Measurements from ENCODE around the gene CAMK1G.

Gene CAMK1G

GRCh38 chr1:209612646-209613399 lies 29.3 kb downstream of the CAMK1G start:
- TF ChIP-seq, protein P1, sequence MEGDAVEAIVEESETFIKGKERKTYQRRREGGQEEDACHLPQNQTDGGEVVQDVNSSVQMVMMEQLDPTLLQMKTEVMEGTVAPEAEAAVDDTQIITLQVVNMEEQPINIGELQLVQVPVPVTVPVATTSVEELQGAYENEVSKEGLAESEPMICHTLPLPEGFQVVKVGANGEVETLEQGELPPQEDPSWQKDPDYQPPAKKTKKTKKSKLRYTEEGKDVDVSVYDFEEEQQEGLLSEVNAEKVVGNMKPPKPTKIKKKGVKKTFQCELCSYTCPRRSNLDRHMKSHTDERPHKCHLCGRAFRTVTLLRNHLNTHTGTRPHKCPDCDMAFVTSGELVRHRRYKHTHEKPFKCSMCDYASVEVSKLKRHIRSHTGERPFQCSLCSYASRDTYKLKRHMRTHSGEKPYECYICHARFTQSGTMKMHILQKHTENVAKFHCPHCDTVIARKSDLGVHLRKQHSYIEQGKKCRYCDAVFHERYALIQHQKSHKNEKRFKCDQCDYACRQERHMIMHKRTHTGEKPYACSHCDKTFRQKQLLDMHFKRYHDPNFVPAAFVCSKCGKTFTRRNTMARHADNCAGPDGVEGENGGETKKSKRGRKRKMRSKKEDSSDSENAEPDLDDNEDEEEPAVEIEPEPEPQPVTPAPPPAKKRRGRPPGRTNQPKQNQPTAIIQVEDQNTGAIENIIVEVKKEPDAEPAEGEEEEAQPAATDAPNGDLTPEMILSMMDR (IDR thresholded peaks at IDR 0.05): no peak
- H3K27me3 ChIP-seq: peaks cover 23% of the 10 kb centered on the region
- no peak overlapping the region for H3K27ac ChIP-seq
- H3K9me3 ChIP-seq: no peaks in the 10 kb centered on the region
- no peak overlapping the region for H3K4me3 ChIP-seq (ENCODE audit: low read depth in 1 of 2, low read length in 1 of 2)
- peaks cover 13 to 16% of the 10 kb centered on the region in 2 experiments for H3K4me1 ChIP-seq (ENCODE audit: control insufficient read depth in 1 of 2, insufficient read depth in 1 of 2, low read depth in 1 of 2, low read length in 1 of 2)
- H3K36me3 ChIP-seq: no peaks in the 10 kb centered on the region

DNA sequence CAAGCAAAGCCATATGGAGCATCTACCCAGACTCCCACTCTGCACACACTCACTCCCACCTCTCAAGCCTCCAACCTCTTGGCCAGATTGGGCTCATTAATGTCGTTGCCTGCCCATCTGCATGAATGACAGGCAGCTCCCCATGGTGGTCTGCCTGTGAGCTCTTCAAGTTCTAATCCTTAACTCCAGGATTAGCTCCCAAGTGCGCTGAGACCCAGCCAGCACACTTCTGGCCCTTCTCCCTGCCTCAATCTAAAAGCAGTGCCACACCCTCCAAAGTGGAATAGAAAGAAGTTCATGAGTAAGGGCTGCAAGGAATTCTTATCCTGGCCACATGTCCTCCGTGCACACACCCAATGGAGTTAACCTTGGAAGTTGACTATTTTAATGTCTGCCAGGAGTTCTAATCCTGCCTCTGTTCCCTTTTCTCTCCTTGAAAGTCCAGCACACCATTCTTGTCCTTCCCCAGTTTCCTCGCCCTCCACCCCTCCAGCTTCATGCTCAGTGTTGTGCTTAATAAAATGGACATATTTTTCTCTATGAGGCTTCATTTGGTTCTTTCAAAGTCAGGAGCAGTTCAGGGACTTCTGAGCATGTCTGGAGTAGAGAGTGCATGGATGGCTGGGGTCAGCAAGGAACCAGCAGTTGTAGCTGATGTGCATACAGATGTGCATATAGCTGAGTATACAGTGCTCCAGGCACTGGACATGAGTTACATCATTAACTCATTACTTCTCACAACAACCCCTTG lies 30.1 kb downstream of the CAMK1G start:
- peaks cover 13 to 23% of the 10 kb centered on the region in 2 experiments for H3K4me1 ChIP-seq (ENCODE audit: control insufficient read depth in 1 of 2, insufficient read depth in 1 of 2, low read depth in 1 of 2, low read length in 1 of 2)
- no peak overlapping the region for H3K27ac ChIP-seq
- no peaks in the 10 kb centered on the region for H3K36me3 ChIP-seq
- peaks cover 23% of the 10 kb centered on the region for H3K27me3 ChIP-seq
- no peaks in the 10 kb centered on the region for H3K9me3 ChIP-seq
- no peak overlapping the region for H3K4me3 ChIP-seq (ENCODE audit: low read depth in 1 of 2, low read length in 1 of 2)
- TF ChIP-seq, protein P1 (IDR thresholded peaks at IDR 0.05): no peak

DNA sequence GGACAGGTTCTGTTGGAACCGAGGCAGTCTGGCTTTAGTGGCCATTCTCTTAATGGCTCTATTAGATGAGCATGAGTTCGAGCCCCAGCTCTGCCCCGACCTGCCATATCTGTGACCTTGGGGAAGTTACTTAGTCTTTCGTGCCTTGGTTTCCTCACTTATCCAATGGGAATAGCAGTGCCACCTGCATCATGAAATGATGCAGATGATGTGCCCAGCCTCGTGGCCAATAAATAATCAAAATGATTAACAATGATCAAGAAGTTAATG lies 30.6 kb downstream of the CAMK1G start:
- Histone ChIP-seq H3K27me3 (peaks cover 23% of the 10 kb centered on the region), H3K27ac (no peak overlapping the region), H3K4me1 (ENCODE audit: control insufficient read depth in 1 of 2, insufficient read depth in 1 of 2, low read depth in 1 of 2, low read length in 1 of 2) (peaks cover 17 to 28% of the 10 kb centered on the region in 2 experiments), H3K9me3 (no peaks in the 10 kb centered on the region), H3K36me3 (no peaks in the 10 kb centered on the region), H3K4me3 (ENCODE audit: low read depth in 1 of 2, low read length in 1 of 2) (no peak overlapping the region)
- TF ChIP-seq, protein P1 (IDR thresholded peaks at IDR 0.05): no peak

DNA sequence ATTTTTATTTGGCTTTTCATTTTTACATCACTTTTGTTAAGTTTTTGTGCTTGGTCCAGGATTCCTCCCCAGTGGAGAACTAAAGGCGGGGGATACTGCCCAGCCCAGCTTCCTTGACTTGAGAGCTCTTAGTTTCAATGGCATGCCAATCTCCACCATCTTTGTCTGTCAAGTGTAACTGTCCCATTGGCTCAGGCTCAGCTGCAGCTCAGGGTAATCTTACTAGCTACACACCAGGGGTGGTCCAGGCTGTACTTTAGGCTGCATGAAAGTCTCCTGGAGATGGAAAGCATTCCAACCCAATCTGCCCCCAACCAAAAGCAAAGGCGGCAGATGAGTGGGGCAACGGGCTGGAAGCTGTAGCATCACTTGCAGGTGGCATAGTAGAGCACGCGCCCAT lies 31.4 kb downstream of the CAMK1G start:
- peaks cover 23% of the 10 kb centered on the region for H3K27me3 ChIP-seq
- no peaks in the 10 kb centered on the region for H3K9me3 ChIP-seq
- TF ChIP-seq, protein P1 (IDR thresholded peaks at IDR 0.05): no peak
- peaks cover 17 to 33% of the 10 kb centered on the region in 2 experiments for H3K4me1 ChIP-seq (ENCODE audit: control insufficient read depth in 1 of 2, insufficient read depth in 1 of 2, low read depth in 1 of 2, low read length in 1 of 2)
- H3K27ac ChIP-seq: no peak overlapping the region
- H3K4me3 ChIP-seq (ENCODE audit: low read depth in 1 of 2, low read length in 1 of 2): no peak overlapping the region
- no peaks in the 10 kb centered on the region for H3K36me3 ChIP-seq

DNA sequence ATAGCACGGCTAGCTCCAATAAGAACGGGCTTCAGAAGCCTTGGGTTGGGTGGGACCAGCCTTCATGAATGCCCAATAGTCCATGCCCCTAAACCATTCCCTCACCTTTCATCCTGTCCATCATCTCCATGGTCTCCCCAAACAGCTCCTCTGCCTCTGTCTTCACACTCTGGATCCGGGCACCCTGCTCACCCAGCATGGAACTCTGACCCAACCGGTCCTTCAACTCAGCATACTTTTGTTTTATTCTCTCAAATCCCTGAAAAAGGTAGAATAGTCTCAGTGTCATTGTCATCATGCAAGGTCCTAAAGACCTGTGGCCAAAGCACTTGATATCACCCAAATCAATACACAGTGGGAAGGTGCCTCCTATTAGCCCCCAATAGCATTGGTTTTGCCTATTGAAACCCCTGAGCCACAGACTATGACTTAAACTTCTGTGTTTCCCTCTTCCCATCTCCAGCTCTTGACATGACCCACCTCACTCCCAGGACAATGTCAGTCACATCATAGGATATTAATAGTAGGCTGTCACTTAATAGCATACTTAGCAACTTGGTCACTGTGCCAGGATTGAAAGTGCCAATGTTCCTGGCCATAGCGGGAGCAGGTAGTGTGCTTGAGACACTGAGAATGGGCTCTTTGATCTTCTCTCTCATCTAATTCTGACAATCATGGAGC lies 33.0 kb downstream of the CAMK1G start:
- peaks cover 17 to 38% of the 10 kb centered on the region in 2 experiments for H3K4me1 ChIP-seq (ENCODE audit: control insufficient read depth in 1 of 2, insufficient read depth in 1 of 2, low read depth in 1 of 2, low read length in 1 of 2)
- no peaks in the 10 kb centered on the region for H3K36me3 ChIP-seq
- TF ChIP-seq, protein P1 (IDR thresholded peaks at IDR 0.05): no peak
- H3K9me3 ChIP-seq: no peaks in the 10 kb centered on the region
- no peak overlapping the region for H3K4me3 ChIP-seq (ENCODE audit: low read depth in 1 of 2, low read length in 1 of 2)
- no peak overlapping the region for H3K27ac ChIP-seq
- H3K27me3 ChIP-seq: peaks cover 23% of the 10 kb centered on the region
